ENCODE measurements around the gene DUOXA2. TPM values are rescaled to one million over a fixed set of nuclear protein-coding genes. Genes with fewer than 3 reads are reported as not detected.

The DUOXA2 gene
- total RNA-seq, 1 experiment from 2014 or later: not detected

DNA sequence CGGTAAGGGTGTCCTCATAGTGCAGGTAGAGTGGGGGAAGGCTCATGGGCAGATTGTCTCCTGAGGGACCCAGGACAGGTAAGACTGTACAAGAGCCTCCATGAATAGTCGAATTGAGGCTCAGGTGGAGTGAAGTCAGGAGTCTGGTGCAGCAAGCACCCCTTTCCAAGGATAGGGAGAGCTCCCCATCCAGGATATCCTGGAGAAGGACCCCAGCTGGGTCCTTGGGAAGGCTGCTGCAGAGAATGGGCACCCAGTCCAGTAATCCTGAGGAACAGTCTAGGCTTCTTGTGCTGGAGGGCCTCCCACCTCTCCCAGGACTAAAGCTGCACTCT is 592 bp downstream of the DUOXA2 start:
- no peak overlapping the region for H3K27ac ChIP-seq (ENCODE audit: low read length)
- ChIA-PET CTCF (no interaction called here), POLR2A (ENCODE audit: unreplicated experiment) (no interaction called here)
- H3K79me2 ChIP-seq (ENCODE audit: low read length): no peaks in the 10 kb centered on the region
- intact Hi-C loops (cut with micrococcal nuclease): no loop called here
- H3F3A ChIP-seq (ENCODE audit: low read length, unreplicated experiment): no peaks in the 10 kb centered on the region
- H3K27me3 ChIP-seq (ENCODE audit: low read length): peaks cover 27% of the 10 kb centered on the region
- H3K9me2 ChIP-seq (replicated peaks; ENCODE audit: low read length): no peaks in the 10 kb centered on the region
- TF ChIP-seq, protein P1, sequence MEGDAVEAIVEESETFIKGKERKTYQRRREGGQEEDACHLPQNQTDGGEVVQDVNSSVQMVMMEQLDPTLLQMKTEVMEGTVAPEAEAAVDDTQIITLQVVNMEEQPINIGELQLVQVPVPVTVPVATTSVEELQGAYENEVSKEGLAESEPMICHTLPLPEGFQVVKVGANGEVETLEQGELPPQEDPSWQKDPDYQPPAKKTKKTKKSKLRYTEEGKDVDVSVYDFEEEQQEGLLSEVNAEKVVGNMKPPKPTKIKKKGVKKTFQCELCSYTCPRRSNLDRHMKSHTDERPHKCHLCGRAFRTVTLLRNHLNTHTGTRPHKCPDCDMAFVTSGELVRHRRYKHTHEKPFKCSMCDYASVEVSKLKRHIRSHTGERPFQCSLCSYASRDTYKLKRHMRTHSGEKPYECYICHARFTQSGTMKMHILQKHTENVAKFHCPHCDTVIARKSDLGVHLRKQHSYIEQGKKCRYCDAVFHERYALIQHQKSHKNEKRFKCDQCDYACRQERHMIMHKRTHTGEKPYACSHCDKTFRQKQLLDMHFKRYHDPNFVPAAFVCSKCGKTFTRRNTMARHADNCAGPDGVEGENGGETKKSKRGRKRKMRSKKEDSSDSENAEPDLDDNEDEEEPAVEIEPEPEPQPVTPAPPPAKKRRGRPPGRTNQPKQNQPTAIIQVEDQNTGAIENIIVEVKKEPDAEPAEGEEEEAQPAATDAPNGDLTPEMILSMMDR (conservative IDR thresholded peaks at IDR 0.05; ENCODE audit: low read depth, low read length): no peak
- no peak for TF ChIP-seq EZH2phosphoT487 (IDR thresholded peaks at IDR 0.05; ENCODE audit: borderline replicate concordance, low read length)
- no peak for TF ChIP-seq EZH2 (IDR thresholded peaks at IDR 0.05; ENCODE audit: low read length, unreplicated experiment)
- no peaks in the 10 kb centered on the region for H3K9me3 ChIP-seq (ENCODE audit: low read length)
- no peak overlapping the region for H3K4me2 ChIP-seq (ENCODE audit: low read length)
- H2AFZ ChIP-seq (ENCODE audit: low read length): no peak overlapping the region
- no peak for DNase-seq
- no peak overlapping the region for H3K4me3 ChIP-seq (ENCODE audit: low read length)
- no TSS peak for BruUV-seq (replicated peaks)
- H3K36me3 ChIP-seq (ENCODE audit: low read depth, low read length): no peaks in the 10 kb centered on the region
- H3K9ac ChIP-seq (ENCODE audit: low read length): no peak overlapping the region
- no peaks in the 10 kb centered on the region for H4K20me1 ChIP-seq (ENCODE audit: low read length)
- no peaks in the 10 kb centered on the region for H3K4me1 ChIP-seq (ENCODE audit: insufficient read depth, low read length)
- no peak for ATAC-seq

DNA sequence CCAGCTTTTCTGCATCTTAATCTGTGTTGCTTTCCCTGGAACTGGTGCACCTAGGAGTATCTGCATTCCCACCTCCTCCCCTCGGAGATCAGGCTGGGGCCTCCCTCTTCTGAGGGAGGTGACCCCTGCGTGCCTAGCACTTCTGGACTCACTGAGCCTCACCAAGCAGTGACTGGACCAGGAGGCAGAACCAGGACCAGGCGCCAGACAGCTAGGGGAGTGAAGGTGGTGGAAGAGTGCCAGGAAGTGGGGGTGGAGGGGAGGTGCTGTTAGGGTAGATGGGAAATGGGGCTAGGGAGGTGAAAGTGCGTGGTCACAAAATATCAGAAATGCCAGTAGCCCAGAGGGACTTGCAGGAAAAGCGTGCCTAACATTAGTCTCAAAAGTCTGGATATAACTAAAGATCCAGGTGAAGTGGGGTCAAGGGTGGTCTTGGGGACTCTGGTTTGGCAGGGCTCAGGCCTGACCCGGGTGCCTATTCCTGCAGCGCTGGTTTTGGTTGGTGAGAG is 1.2 kb downstream of the DUOXA2 start:
- no peaks in the 10 kb centered on the region for H3K36me3 ChIP-seq (ENCODE audit: low read depth, low read length)
- CTCF ChIA-PET: no interaction called here
- no peak overlapping the region for H2AFZ ChIP-seq (ENCODE audit: low read length)
- no peaks in the 10 kb centered on the region for H3K9me2 ChIP-seq (replicated peaks; ENCODE audit: low read length)
- ATAC-seq (no peak), DNase-seq (no peak)
- H3K27ac ChIP-seq (ENCODE audit: low read length): no peak overlapping the region
- no peak overlapping the region for H3K4me2 ChIP-seq (ENCODE audit: low read length)
- no peaks in the 10 kb centered on the region for H3F3A ChIP-seq (ENCODE audit: low read length, unreplicated experiment)
- peaks cover 24% of the 10 kb centered on the region for H3K27me3 ChIP-seq (ENCODE audit: low read length)
- H3K9ac ChIP-seq (ENCODE audit: low read length): no peak overlapping the region
- TF ChIP-seq, protein P1 (conservative IDR thresholded peaks at IDR 0.05; ENCODE audit: low read depth, low read length): no peak
- TF ChIP-seq EZH2 (IDR thresholded peaks at IDR 0.05; ENCODE audit: low read length, unreplicated experiment): no peak
- no peak for TF ChIP-seq EZH2phosphoT487 (IDR thresholded peaks at IDR 0.05; ENCODE audit: borderline replicate concordance, low read length)
- H3K79me2 ChIP-seq (ENCODE audit: low read length): no peaks in the 10 kb centered on the region
- H3K4me1 ChIP-seq (ENCODE audit: insufficient read depth, low read length): no peaks in the 10 kb centered on the region
- BruUV-seq (replicated peaks): no TSS peak
- H3K9me3 ChIP-seq (ENCODE audit: low read length): no peaks in the 10 kb centered on the region
- H3K4me3 ChIP-seq (ENCODE audit: low read length): no peak overlapping the region
- POLR2A ChIA-PET (ENCODE audit: unreplicated experiment): no interaction called here
- no peaks in the 10 kb centered on the region for H4K20me1 ChIP-seq (ENCODE audit: low read length)
- intact Hi-C loops (cut with micrococcal nuclease): no loop called here

DNA sequence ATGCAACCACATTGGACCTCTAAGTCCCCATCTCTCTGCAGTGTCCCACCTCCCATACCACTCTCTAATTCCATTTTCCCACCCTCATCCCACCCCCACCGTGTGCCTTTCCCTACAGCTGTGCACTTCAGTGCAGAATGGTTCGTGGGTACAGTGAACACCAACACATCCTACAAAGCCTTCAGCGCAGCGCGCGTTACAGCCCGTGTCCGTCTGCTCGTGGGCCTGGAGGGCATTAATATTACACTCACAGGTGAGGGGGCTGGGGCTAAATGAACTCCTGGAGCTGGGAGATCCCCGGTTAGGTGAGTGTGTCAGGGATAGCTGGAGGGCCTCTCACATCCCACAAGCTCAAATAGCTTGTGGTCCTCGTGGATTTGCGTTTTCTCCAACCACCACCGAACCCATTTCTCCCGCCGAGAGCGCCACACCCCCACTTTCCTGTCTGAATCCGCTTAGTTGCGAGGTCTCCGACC is 1.9 kb downstream of the DUOXA2 start:
- intact Hi-C loops (cut with micrococcal nuclease): no loop called here
- Histone ChIP-seq H3K27me3 (ENCODE audit: low read length) (peaks cover 24% of the 10 kb centered on the region), H3K9ac (ENCODE audit: low read length) (no peak overlapping the region), H3K4me1 (ENCODE audit: insufficient read depth, low read length) (no peaks in the 10 kb centered on the region), H3K79me2 (ENCODE audit: low read length) (no peaks in the 10 kb centered on the region), H3K36me3 (ENCODE audit: low read depth, low read length) (no peaks in the 10 kb centered on the region), H3K27ac (ENCODE audit: low read length) (no peak overlapping the region), H3K4me3 (ENCODE audit: low read length) (no peak overlapping the region), H3K4me2 (ENCODE audit: low read length) (no peak overlapping the region), H3K9me2 (replicated peaks; ENCODE audit: low read length) (no peaks in the 10 kb centered on the region), H3K9me3 (ENCODE audit: low read length) (no peaks in the 10 kb centered on the region), H3F3A (ENCODE audit: low read length, unreplicated experiment) (no peaks in the 10 kb centered on the region), H2AFZ (ENCODE audit: low read length) (no peak overlapping the region), H4K20me1 (ENCODE audit: low read length) (no peaks in the 10 kb centered on the region)
- CTCF ChIA-PET: interaction anchor here (0.6 kb wide), 1 partner anchor 1272 kb away, joined by 3 read pairs; no protein-coding TSS in a partner anchor
- DNase-seq: no peak
- TF ChIP-seq EZH2 (IDR thresholded peaks at IDR 0.05; ENCODE audit: low read length, unreplicated experiment) (no peak), EZH2phosphoT487 (IDR thresholded peaks at IDR 0.05; ENCODE audit: borderline replicate concordance, low read length) (no peak)
- TF ChIP-seq, protein P1 (conservative IDR thresholded peaks at IDR 0.05; ENCODE audit: low read depth, low read length): no peak
- ATAC-seq: no peak
- POLR2A ChIA-PET (ENCODE audit: unreplicated experiment): no interaction called here
- BruUV-seq (replicated peaks): no TSS peak

Data from PC-3 (cell line).